Nephron progenitor cell (in vitro differentiated cells): Measurements from ENCODE around the gene SEPTIN11.

Experiments
- DNase-seq: peaks from one replicate; pipeline ENCODE4 v3.0.0; 2021
- H3K27ac Mint-ChIP-seq: 2 replicates; pipeline ENCODE4 v1.8.0; 2021; ENCODE audit warnings: mild to moderate bottlenecking, moderate library complexity, mixed read lengths
- H3K27me3 Mint-ChIP-seq: 2 replicates; pipeline ENCODE4 v1.8.0; 2021; ENCODE audit warnings: mild to moderate bottlenecking, low read depth, mixed read lengths; ENCODE audit not compliant: poor library complexity
- H3K36me3 Mint-ChIP-seq: 2 replicates; pipeline ENCODE4 v1.8.0; 2021; ENCODE audit warnings: low read depth, mixed read lengths
- H3K4me1 Mint-ChIP-seq: 2 replicates; pipeline ENCODE4 v1.8.0; 2021; ENCODE audit warnings: mixed read lengths
- H3K4me3 Mint-ChIP-seq: 2 replicates; pipeline ENCODE4 v1.8.0; 2021; ENCODE audit warnings: mild to moderate bottlenecking, moderate library complexity, mixed read lengths
- H3K9me3 Mint-ChIP-seq: 2 replicates; pipeline ENCODE4 v1.8.0; 2021; ENCODE audit warnings: mild to moderate bottlenecking, moderate library complexity, mixed read lengths
- TF ChIP-seq, protein P1 (sequence below): fragments of 200-600 bp; sonication (generic); IDR thresholded peaks from 2 replicates; pipeline ENCODE4 v1.5.0; 2021; ENCODE audit warnings: antibody characterized with exemption

Gene SEPTIN11

DNA sequence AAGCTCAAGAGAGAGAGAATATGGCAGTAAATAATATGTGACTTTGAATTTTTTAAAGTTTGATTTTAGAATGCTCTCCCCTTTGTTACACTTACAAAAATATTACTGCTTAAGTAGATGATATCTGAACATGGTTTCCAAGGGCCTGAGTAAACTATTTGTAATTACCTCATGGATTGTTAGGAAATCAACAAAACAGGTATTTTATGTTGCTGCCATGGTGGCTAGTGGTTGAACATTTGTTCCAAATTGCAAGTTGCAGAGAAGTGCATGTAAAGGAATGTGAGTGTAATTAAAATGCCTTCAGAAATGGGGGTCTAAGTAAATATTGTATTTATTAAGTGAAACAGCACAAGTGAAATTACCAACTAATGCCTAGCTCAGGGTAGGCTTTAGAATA lies 27.6 kb downstream of the SEPTIN11 start:
- H3K4me3 Mint-ChIP-seq: no peak overlapping the region
- no peaks in the 10 kb centered on the region for H3K27me3 Mint-ChIP-seq
- peaks cover 82% of the 10 kb centered on the region for H3K4me1 Mint-ChIP-seq
- H3K27ac Mint-ChIP-seq: peak overlapping the region; percentile 21
- no peak for DNase-seq
- H3K9me3 Mint-ChIP-seq: peaks cover 14% of the 10 kb centered on the region
- peaks cover 77% of the 10 kb centered on the region for H3K36me3 Mint-ChIP-seq
- TF ChIP-seq, protein P1, sequence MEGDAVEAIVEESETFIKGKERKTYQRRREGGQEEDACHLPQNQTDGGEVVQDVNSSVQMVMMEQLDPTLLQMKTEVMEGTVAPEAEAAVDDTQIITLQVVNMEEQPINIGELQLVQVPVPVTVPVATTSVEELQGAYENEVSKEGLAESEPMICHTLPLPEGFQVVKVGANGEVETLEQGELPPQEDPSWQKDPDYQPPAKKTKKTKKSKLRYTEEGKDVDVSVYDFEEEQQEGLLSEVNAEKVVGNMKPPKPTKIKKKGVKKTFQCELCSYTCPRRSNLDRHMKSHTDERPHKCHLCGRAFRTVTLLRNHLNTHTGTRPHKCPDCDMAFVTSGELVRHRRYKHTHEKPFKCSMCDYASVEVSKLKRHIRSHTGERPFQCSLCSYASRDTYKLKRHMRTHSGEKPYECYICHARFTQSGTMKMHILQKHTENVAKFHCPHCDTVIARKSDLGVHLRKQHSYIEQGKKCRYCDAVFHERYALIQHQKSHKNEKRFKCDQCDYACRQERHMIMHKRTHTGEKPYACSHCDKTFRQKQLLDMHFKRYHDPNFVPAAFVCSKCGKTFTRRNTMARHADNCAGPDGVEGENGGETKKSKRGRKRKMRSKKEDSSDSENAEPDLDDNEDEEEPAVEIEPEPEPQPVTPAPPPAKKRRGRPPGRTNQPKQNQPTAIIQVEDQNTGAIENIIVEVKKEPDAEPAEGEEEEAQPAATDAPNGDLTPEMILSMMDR: no peak

GRCh38 chr4:76977736-76978350 lies 28.3 kb downstream of the SEPTIN11 start:
- Mint-ChIP-seq H3K27me3 (no peaks in the 10 kb centered on the region), H3K9me3 (peaks cover 14% of the 10 kb centered on the region), H3K27ac (peak overlapping the region; percentile 95), H3K4me3 (no peak overlapping the region), H3K4me1 (peaks cover 82% of the 10 kb centered on the region), H3K36me3 (peaks cover 80% of the 10 kb centered on the region)
- TF ChIP-seq, protein P1: no peak
- no peak for DNase-seq

DNA sequence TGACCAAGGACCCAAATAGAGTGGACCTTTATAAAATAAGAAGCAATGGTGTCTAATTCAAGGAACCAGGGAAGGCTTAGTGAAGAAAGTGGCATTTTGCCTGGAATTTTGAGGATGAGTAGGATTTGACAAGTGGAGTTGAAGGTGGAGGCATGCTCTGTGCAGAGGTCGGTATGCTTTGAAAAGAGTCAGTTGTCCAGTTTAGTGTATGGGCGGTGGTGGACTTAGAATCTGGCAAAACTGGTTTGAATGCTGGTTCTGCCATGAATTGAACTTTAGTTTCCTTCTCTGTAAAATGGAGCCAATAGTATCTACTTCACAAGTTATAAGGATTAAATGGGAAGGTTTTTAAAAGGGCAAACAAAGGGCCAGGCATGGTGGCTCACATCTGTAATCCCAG lies 29.7 kb downstream of the SEPTIN11 start:
- no peaks in the 10 kb centered on the region for H3K27me3 Mint-ChIP-seq
- H3K36me3 Mint-ChIP-seq: peaks cover 70% of the 10 kb centered on the region
- TF ChIP-seq, protein P1: no peak
- H3K4me3 Mint-ChIP-seq: no peak overlapping the region
- peaks cover 13% of the 10 kb centered on the region for H3K9me3 Mint-ChIP-seq
- H3K4me1 Mint-ChIP-seq: peaks cover 83% of the 10 kb centered on the region
- no peak overlapping the region for H3K27ac Mint-ChIP-seq
- DNase-seq: no peak

DNA sequence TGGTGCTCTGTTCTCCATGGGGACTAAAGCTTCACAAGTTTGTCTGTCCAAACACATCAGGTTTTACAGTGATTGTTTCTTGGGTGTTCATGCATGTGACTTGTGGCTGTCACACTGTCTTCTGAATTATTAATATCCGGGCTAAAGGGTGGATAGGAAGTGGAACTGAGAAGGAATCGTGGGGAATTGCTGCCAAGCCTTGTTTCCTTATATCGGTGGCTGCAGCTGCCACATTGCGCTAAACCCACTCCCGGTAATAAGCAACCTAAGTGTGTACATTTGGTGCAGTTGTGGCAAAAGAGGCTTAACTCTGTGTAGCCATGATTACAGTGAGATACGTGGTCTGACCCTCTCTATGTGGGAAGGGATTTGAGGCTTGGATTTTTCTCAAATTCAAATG lies 30.7 kb downstream of the SEPTIN11 start:
- H3K4me3 Mint-ChIP-seq: no peak overlapping the region
- peaks cover 89% of the 10 kb centered on the region for H3K4me1 Mint-ChIP-seq
- no peak for DNase-seq
- H3K27ac Mint-ChIP-seq: peak overlapping the region; percentile 56
- H3K36me3 Mint-ChIP-seq: peaks cover 60% of the 10 kb centered on the region
- H3K9me3 Mint-ChIP-seq: peaks cover 9% of the 10 kb centered on the region
- TF ChIP-seq, protein P1: no peak
- no peaks in the 10 kb centered on the region for H3K27me3 Mint-ChIP-seq

- Mint-ChIP-seq H3K27me3 (no peaks in the 10 kb centered on the region), H3K4me1 (peaks cover 94% of the 10 kb centered on the region), H3K4me3 (no peak overlapping the region), H3K27ac (peak overlapping the region; percentile 94), H3K9me3 (no peaks in the 10 kb centered on the region), H3K36me3 (peaks cover 52% of the 10 kb centered on the region)
- no peak for DNase-seq
- TF ChIP-seq, protein P1: no peak
These were observed 32.1 kb downstream of the SEPTIN11 start for GRCh38 chr4:76981644-76982043.
